ENCODE results near the gene INPP5J.

DNA sequence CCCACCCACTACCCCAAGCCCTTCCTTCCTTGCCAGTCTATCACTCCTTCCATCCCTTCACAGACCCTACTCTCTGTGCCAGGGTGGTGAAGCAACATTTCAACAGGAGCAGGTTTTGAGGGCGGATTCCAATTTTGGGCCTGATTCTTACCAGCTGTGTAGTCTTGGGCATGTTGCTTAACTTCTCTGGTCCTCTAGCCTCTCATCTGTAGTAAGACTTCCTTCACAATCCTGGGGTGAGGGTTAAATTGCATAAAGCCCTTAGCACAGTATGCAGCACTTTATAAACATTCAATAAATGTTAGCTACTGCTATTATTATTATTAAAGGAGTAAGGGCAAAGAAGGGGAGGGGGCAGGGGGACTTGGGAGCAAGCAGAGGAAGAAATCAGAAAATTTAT lies 32.2 kb downstream of the INPP5J start:
- TF ChIP-seq, protein P1, sequence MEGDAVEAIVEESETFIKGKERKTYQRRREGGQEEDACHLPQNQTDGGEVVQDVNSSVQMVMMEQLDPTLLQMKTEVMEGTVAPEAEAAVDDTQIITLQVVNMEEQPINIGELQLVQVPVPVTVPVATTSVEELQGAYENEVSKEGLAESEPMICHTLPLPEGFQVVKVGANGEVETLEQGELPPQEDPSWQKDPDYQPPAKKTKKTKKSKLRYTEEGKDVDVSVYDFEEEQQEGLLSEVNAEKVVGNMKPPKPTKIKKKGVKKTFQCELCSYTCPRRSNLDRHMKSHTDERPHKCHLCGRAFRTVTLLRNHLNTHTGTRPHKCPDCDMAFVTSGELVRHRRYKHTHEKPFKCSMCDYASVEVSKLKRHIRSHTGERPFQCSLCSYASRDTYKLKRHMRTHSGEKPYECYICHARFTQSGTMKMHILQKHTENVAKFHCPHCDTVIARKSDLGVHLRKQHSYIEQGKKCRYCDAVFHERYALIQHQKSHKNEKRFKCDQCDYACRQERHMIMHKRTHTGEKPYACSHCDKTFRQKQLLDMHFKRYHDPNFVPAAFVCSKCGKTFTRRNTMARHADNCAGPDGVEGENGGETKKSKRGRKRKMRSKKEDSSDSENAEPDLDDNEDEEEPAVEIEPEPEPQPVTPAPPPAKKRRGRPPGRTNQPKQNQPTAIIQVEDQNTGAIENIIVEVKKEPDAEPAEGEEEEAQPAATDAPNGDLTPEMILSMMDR (IDR thresholded peaks at IDR 0.05; ENCODE audit: low read depth, low read length): no peak
- TF ChIP-seq POLR2A (IDR thresholded peaks at IDR 0.05; ENCODE audit: extremely low read depth, insufficient read length): no peak
